Right lobe of liver (tissue), 6 donors: ENCODE data around the gene SHLD1. TPM values are rescaled to one million over a fixed set of nuclear protein-coding genes. Genes with fewer than 3 reads are reported as not detected.

ENCODE experiments used
- ATAC-seq, 4 donors: fragments of 200-7000 bp; cut with Tn5 transposase; one replicate each; pipeline ENCODE4 v1.9.1; 2020; ENCODE audit warnings: mild to moderate bottlenecking in 4 of 4, moderate library complexity in 4 of 4
- DNase-seq, 3 donors: peaks; one replicate each; pipeline ENCODE4 v3.0.0-alpha.2; 2020
- H3K27ac ChIP-seq, 3 donors: fragments of 200-600 bp; one replicate each; pipeline ENCODE4 v1.8.0; 2022
- H3K27me3 ChIP-seq, 2 donors: fragments of 200-600 bp; one replicate each; pipeline ENCODE4 v1.8.0; 2022
- H3K36me3 ChIP-seq, 4 donors: fragments of 200-600 bp; sonication (generic) in 1 of 4; one replicate each; pipeline versions ENCODE4 v1.5.1 to v1.8.0; 2017 to 2022; ENCODE audit warnings: control low read depth in 1 of 4
- H3K4me1 ChIP-seq, 4 donors: fragments of 200-600 bp; sonication (generic) in 1 of 4; one replicate each; pipeline versions ENCODE4 v1.5.1 to v1.8.0; 2017 to 2022; ENCODE audit warnings: control low read depth in 1 of 4
- H3K4me3 ChIP-seq, 3 donors: fragments of 200-600 bp; one replicate each; pipeline ENCODE4 v1.8.0; 2022
- H3K9me3 ChIP-seq, 4 donors: fragments of 200-600 bp; sonication (generic) in 1 of 4; one replicate each; pipeline versions ENCODE4 v1.5.1 to v1.8.0; 2017 to 2022; ENCODE audit warnings: control low read depth in 1 of 4
- CTCF ChIP-seq, 4 donors: fragments of 200-600 bp in 3 of 4; fragments of 450-650 bp in 1 of 4; IDR thresholded peaks; one replicate each; pipeline versions ENCODE4 v1.5.1 to v1.8.0; 2016 to 2022; ENCODE audit warnings: antibody characterized with exemption in 4 of 4, mild to moderate bottlenecking in 2 of 4
- POLR2A ChIP-seq: fragments of 450-650 bp; IDR thresholded peaks from one replicate; pipeline ENCODE4 v1.6.1; 2017; ENCODE audit warnings: antibody characterized with exemption, mild to moderate bottlenecking
- WGBS: methylation state at CpG from one replicate; pipeline ENCODE4 v1.1.6; 2018; ENCODE audit warnings: low coverage, low lambda C conversion rate; ENCODE audit not compliant: insufficient coverage; ENCODE audit errors: missing lambda C conversion rate; 5-methylcytosine and 5-hydroxymethylcytosine counted together
- intact Hi-C, 2 donors: fragments of 100-400 bp; cut with DNase I; formaldehyde crosslinking; loops; one replicate each; pipeline versions ENCODE4 v1.11.2 to v1.14.1; 2022
- total RNA-seq, 6 experiments: library from RNA; depleted of rRNA in 2 of 6; stranded (reverse); fragments of >200 nt in 2 of 6; fragmentation: NEBNext Ultra II Directional in 3 of 6; extraction: Animal tissue kit (Norgen Biotek cat#: 25700) in 3 of 6; gene quantifications; one replicate each; pipeline versions ENCODE4 v1.1.0 to v1.2.4, GENCODE V29; 2016 to 2023
- donor health status: DM: no; HTN: yes; CAD: no.
- donor health status: DM: no; HTN: no; CAD: no.
- donor health status: DM: no; HTN: no; CAD: no.
- donor health status: DM: no; HTN: yes; CAD: no.
- donor health status: DM: no; HTN: yes; CAD: no.

SHLD1 gene
- total RNA-seq, 6 experiments from 2014 or later: 0.69 to 1.9 (median 1.4) TPM; not detected in 1

GRCh38 chr20:5827861-5828260 is 77.7 kb downstream of the SHLD1 start:
- no peak for TF ChIP-seq CTCF (IDR thresholded peaks at IDR 0.05)
- no peak for TF ChIP-seq POLR2A

GRCh38 chr20:5829241-5829809 is 79.1 kb downstream of the SHLD1 start:
- 67% methylated on average over 3 of the region's 3 CpGs for WGBS
- Histone ChIP-seq H3K9me3 (no peaks in the 10 kb centered on the region), H3K27me3 (no peaks in the 10 kb centered on the region), H3K36me3 (no peaks in the 10 kb centered on the region), H3K4me3 (no peak overlapping the region), H3K27ac (no peak overlapping the region), H3K4me1 (no peaks in the 10 kb centered on the region)
- ATAC-seq (no peak), DNase-seq (no peak)
- no peak for TF ChIP-seq CTCF (IDR thresholded peaks at IDR 0.05)
- intact Hi-C loops: no loop called here

More at GRCh38 chr20:5827861-5828260, 77.7 kb downstream of the SHLD1 start:
- DNase-seq: no peak
- WGBS: 100% methylated on average over 1 of the region's 1 CpG
- Histone ChIP-seq H3K36me3 (no peaks in the 10 kb centered on the region), H3K27me3 (no peaks in the 10 kb centered on the region), H3K4me3 (no peak overlapping the region), H3K27ac (no peak overlapping the region), H3K4me1 (no peaks in the 10 kb centered on the region), H3K9me3 (no peaks in the 10 kb centered on the region)
- no peak for ATAC-seq
- intact Hi-C loops: no loop called here

- H3K27me3 ChIP-seq: no peaks in the 10 kb centered on the region
- no peaks in the 10 kb centered on the region for H3K36me3 ChIP-seq
- no peaks in the 10 kb centered on the region for H3K4me1 ChIP-seq
- no peak for TF ChIP-seq POLR2A
- no peak for TF ChIP-seq CTCF (IDR thresholded peaks at IDR 0.05)
- no peaks in the 10 kb centered on the region for H3K9me3 ChIP-seq
- no peak overlapping the region for H3K27ac ChIP-seq
- DNase-seq: no peak
- ATAC-seq: no peak
- 95% methylated on average over 12 of the region's 12 CpGs for WGBS
- H3K4me3 ChIP-seq: no peak overlapping the region
- intact Hi-C loops: no loop called here
Observed at GRCh38 chr20:5831539-5832237, 81.5 kb downstream of the SHLD1 start.

DNA sequence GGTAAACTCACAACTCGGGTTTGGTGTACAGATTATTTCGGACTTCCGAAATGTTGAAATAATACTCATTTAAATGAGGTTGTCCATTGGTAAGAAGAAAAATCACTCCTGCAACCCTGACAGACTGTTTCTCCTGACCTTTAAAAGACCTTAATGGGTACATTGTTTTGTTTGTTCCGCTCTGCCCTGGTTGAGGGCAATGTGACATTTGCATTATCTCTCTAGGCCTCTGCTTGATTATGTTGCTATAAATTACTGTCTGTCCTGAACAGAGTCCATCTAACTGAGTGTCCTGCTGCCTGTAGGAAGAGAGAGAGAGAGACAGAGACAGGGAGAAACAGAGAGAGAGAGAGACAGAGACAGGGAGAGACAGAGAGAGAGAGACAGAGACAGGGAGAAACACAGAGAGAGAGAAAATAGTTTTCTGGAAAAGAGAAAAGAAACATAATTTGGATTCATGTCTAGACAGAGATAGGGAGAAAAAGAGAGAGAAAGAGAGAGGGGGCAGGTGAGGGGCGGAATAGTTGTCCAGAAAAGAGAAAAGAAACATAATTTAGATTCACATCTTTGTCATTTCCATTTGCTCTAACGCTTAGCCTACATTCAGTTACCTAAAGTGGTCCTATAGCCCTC is 83.2 kb downstream of the SHLD1 start:
- WGBS: 79% methylated on average over 5 of the region's 6 CpGs
- no peak overlapping the region for H3K4me3 ChIP-seq
- peak in 1 of 4 donors; percentile 53 for ATAC-seq

More for the DNA sequence above, 83.2 kb downstream of the SHLD1 start:
- DNase-seq: no peak
- Histone ChIP-seq H3K27ac (no peak overlapping the region), H3K4me1 (no peaks in the 10 kb centered on the region), H3K27me3 (no peaks in the 10 kb centered on the region), H3K9me3 (no peaks in the 10 kb centered on the region), H3K36me3 (no peaks in the 10 kb centered on the region)
- intact Hi-C loops: no loop called here
- TF ChIP-seq CTCF (IDR thresholded peaks at IDR 0.05): no peak
- no peak for TF ChIP-seq POLR2A
